ENCODE measurements around the gene EDA. TPM values are rescaled to one million over a fixed set of nuclear protein-coding genes. Genes with fewer than 3 reads are reported as not detected.
"Not testable (repeated sequence)": the region's sequence is repeated elsewhere in the genome, so short reads cannot be mapped to it uniquely, and the experiment has no call there.

Gene EDA
- polyA plus RNA-seq, 3 donors = 5.3 to 6.4 (median 5.5) TPM

- DNase-seq = no peak
Measured at GRCh38 chrX:69724307-69724706, 108.4 kb downstream of the EDA start.

- no peak for DNase-seq
Measured at GRCh38 chrX:69740317-69740716, 124.4 kb downstream of the EDA start.

GRCh38 chrX:69741721-69742120 lies 125.8 kb downstream of the EDA start:
- DNase-seq = no peak

GRCh38 chrX:69746051-69746450 lies 130.1 kb downstream of the EDA start:
- no peak for DNase-seq

- no peak for DNase-seq
Measured at GRCh38 chrX:69748055-69748454, 132.1 kb downstream of the EDA start.

- no peak for DNase-seq
Measured at GRCh38 chrX:69759921-69760625, 144.2 kb downstream of the EDA start.

- DNase-seq = no peak
Measured at GRCh38 chrX:69761633-69762032, 145.7 kb downstream of the EDA start.

GRCh38 chrX:69762340-69762739 lies 146.4 kb downstream of the EDA start:
- DNase-seq = no peak

GRCh38 chrX:69793260-69793935 lies 177.5 kb downstream of the EDA start:
- no peak for DNase-seq

DNA sequence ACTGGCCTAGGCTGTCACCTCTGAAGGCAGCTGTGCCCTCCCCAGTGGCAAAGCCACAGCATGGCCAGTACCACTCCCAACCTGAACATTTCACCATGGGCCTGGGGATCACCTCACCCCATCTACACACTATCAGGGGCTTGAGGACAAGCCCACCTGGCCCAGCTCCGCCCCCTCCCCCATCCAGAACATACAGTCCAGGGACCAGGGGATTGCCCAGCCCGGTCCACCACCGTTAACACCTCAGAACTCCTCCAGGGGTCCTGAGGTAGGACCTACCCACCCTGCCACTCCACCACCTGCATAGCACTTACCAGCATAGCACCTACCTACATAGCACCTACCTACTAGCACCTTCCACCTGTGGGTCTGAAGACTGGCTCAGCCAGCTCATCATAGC lies 179.8 kb downstream of the EDA start:
- no peak for DNase-seq

- no peak for DNase-seq
Measured at GRCh38 chrX:69807400-69807799, 191.5 kb downstream of the EDA start.

GRCh38 chrX:69808375-69808774 lies 192.5 kb downstream of the EDA start:
- no peak for DNase-seq

DNA sequence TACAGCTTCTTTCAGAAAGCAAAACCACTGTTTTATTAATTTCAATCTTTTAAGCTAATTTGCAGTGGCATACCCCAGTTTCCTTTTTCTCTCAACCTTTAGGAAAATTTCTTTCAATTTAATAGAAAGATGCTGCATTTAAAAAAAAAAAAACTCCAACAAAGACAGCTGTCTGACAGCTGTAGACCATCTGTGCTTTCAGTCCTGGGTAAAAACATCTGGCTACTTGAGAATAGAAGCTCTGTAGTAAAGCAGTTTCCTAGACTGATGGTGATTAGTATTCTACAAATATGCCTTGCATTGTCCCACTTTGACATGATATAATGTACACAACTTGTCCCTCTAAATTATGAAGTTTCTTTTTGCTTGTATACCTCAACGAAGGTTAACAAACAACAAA lies 197.8 kb downstream of the EDA start:
- peak; percentile 2 for DNase-seq

- DNase-seq = no peak
Measured at GRCh38 chrX:69815063-69815462, 199.2 kb downstream of the EDA start.

DNA sequence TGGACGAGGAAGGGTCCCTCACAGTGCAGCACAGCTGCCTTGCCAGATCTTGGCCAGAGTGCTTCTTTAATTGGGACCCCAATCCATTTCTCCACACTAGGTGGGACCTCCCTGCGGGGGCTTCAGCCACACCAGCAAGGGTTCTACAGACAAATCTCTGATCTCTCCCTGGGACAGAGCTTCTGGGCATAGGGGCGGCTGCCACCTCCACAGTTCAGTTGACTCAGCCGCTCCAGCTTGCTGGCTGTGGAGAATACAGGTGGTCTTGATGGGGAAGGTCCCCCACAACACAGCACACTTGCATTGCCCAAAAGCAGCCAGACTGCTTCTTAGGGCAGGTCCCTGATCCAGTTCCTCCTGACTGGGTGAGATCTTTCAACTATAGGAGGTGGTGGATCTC lies 199.6 kb downstream of the EDA start:
- DNase-seq = no peak

- no peak for DNase-seq
Measured at GRCh38 chrX:69844636-69845035, 228.7 kb downstream of the EDA start.

- DNase-seq = not testable (repeated sequence)
Measured at GRCh38 chrX:69859999-69860398, 244.1 kb downstream of the EDA start.

DNA sequence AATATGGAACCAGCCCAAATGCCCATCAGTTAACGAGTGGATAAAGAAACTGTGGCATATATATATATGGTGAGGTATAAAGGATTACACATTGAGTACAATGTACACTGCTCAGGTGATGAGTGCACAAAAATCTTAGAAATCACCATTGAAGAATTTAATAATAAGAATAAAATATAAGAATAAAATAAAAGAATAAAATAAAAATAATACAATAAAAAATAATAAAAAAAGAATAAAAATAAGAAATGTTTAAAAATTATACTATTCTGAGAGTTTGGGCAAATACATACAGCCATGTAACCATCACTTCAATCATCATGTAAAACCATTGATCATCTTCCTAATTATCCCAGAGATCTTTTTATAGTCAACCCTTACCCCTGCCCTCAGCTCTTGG lies 260.3 kb downstream of the EDA start:
- no peak for DNase-seq

DNA sequence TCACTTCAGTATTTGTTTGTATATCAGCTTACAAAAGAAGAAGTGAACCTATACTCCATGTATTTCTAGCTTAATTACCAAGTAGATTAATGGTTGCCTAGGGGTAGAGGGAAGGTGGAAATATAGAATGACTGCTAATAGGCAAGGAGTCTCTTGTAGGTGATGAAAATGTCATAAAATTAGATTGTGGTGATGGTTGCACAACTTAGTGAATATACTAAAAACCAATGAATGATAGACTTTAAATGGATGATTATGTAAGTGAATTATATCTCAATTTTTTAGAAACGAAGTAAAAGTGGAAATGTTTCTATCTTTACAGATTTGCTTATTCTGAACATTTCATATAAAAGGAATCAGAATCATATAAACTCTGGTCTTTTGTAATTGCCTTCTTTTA lies 268.3 kb downstream of the EDA start:
- DNase-seq = no peak

DNA sequence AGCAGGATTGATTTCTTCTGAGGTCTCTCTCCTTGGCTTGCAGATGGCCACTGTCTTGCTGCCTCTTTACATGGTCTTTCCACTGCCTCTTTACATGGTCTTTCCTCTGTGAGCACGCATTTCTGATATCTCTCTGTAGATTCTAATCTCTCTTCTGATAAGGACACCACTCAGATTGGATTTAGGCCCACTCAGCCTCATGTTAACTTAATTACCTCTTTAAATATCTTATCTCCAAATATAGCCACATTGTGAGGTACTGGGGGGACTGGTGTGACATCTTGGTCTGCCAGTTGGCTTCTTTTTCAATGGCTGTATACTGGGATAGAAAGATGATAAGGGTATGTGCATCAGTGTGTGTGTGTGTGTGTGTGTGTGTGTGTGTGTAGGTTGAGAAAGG lies 280.1 kb downstream of the EDA start:
- DNase-seq = no peak

DNA sequence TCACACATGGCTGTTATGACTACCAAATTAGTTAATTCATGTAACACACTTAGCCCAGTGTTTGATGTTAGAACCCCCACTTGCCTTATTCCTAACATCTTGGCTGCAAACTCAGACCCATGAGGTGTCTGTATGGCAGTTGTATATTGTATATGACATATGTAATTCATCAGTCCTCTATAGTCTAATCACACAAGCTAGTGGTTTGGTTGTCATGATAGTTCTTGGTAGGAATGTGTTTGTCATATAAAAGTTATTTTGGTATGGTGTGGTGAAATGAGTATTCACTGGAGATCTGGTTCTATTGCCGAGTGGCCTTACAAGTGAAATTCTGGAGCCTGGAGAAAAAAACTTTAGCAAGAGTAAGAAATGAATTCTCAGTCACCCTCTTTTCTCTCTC lies 284.6 kb downstream of the EDA start:
- no peak for DNase-seq

DNA sequence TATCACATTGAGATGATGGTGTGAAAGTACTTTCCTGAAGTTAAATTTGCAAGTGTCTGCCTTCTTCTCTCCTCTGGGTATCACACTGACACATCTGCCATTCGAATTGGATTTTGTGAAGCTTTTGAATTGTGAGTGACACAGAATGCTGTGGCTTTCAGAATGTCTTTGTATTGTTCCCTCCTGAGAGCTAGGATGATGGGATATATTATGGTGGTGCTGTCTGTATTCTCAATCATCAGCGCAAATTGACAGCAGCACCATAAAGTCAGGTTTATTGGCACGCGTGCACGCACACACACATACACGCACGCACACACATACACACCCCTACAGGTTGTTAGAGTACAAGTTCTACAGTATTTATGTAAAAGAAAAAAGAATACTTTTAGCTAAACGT lies 290.5 kb downstream of the EDA start:
- DNase-seq = no peak

GRCh38 chrX:69914781-69915180 lies 298.9 kb downstream of the EDA start:
- no peak for DNase-seq

DNA sequence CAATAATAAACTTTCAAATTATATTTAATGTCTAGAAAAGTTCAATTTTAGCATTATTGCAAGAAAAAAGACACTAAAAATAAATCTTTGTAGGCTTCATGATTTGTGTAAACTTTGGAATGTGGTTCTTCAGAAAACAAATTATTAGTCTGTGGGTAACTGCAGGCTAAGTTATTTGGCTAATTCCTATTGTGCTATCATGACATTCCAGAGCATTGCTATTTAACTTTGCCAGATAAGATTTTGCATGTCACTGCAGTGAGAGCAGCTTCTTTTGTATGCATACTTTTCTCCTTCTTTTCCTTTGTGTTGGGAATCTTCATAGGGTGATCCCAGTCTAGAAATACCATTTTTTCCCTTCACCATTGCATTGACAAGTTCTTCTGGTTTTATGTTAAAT lies 303.8 kb downstream of the EDA start:
- no peak for DNase-seq

Data from renal pelvis (tissue), 4 donors.